ENCODE data around the gene CACNA2D3. TPM values are rescaled to one million over a fixed set of nuclear protein-coding genes. Genes with fewer than 3 reads are reported as not detected.

Gene CACNA2D3
- total RNA-seq, 2 experiments from 2014 or later, result not detected

DNA sequence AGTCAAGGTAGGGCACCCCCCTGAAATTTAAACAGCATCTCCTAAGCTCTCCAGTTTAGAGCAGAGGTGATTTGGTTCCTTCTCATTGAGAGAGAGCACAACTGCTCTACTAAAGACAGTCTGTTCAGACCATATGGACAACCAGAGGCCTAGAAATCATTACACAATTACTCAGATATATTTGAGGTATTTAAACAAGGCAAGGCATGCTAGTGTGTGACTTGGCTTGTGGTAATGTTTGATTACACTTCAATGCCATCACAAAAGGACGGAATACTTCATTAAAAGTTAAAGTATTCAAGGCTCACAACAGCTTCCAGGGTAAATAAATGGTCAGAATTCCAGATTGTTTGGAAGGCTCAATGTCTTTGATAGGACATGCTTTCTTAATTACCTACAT is 695.3 kb downstream of the CACNA2D3 start:
- no peaks in the 10 kb centered on the region for H3K36me3 ChIP-seq (ENCODE audit: insufficient read depth, low read length)
- TF ChIP-seq EZH2phosphoT487 (IDR thresholded peaks at IDR 0.05; ENCODE audit: borderline replicate concordance, low read depth, low read length), result no peak
- TF ChIP-seq, protein P1, sequence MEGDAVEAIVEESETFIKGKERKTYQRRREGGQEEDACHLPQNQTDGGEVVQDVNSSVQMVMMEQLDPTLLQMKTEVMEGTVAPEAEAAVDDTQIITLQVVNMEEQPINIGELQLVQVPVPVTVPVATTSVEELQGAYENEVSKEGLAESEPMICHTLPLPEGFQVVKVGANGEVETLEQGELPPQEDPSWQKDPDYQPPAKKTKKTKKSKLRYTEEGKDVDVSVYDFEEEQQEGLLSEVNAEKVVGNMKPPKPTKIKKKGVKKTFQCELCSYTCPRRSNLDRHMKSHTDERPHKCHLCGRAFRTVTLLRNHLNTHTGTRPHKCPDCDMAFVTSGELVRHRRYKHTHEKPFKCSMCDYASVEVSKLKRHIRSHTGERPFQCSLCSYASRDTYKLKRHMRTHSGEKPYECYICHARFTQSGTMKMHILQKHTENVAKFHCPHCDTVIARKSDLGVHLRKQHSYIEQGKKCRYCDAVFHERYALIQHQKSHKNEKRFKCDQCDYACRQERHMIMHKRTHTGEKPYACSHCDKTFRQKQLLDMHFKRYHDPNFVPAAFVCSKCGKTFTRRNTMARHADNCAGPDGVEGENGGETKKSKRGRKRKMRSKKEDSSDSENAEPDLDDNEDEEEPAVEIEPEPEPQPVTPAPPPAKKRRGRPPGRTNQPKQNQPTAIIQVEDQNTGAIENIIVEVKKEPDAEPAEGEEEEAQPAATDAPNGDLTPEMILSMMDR (conservative IDR thresholded peaks at IDR 0.05; ENCODE audit: low read length), result no peak
- BruUV-seq (replicated peaks), result no TSS peak
- no peaks in the 10 kb centered on the region for H4K20me1 ChIP-seq (ENCODE audit: insufficient read depth, low read length)
- H3K4me1 ChIP-seq (ENCODE audit: insufficient read depth, low read length, poor library complexity, severe bottlenecking), result no peaks in the 10 kb centered on the region
- no peak overlapping the region for H2AFZ ChIP-seq (ENCODE audit: low read length)
- no peaks in the 10 kb centered on the region for H3K79me2 ChIP-seq (ENCODE audit: insufficient read depth, low read depth, low read length)
- intact Hi-C loops (cut with micrococcal nuclease; ENCODE audit: unreplicated experiment), result no loop called here
- H3K9me2 ChIP-seq (ENCODE audit: insufficient read depth, low read length), result no peaks in the 10 kb centered on the region
- no peaks in the 10 kb centered on the region for H3K9me3 ChIP-seq (ENCODE audit: low read length)
- H3K4me2 ChIP-seq (ENCODE audit: low read length), result no peak overlapping the region
- ChIA-PET CTCF (ENCODE audit: unreplicated experiment) (no interaction called here), POLR2A (no interaction called here)
- H3K4me3 ChIP-seq (ENCODE audit: low read depth, low read length, poor library complexity, severe bottlenecking), result no peak overlapping the region
- no peak overlapping the region for H3K27ac ChIP-seq (ENCODE audit: low read depth, low read length, poor library complexity, severe bottlenecking)
- no peak for DNase-seq (ENCODE audit: low spot score)

DNA sequence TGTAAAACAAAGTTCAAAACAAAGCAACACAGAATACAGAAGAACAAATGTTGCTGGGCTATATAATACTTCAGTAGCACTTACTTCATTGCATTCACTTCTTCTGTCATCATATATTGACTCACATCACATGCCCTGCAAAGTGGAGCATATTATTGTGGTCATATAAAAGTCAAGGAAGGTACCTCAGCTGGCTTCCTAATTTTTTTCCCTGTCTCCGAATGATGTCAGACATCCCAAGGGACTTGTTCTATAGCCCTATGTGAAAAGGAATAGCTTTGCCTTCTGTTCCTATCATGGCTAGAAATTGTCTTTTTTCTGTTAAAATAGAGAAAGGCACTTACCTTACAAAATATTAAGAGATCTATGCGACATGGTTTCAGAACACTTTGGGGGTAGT is 696.1 kb downstream of the CACNA2D3 start:
- POLR2A ChIA-PET, result no interaction called here
- intact Hi-C loops (cut with micrococcal nuclease; ENCODE audit: unreplicated experiment), result no loop called here
- CTCF ChIA-PET (ENCODE audit: unreplicated experiment), result no interaction called here

DNA sequence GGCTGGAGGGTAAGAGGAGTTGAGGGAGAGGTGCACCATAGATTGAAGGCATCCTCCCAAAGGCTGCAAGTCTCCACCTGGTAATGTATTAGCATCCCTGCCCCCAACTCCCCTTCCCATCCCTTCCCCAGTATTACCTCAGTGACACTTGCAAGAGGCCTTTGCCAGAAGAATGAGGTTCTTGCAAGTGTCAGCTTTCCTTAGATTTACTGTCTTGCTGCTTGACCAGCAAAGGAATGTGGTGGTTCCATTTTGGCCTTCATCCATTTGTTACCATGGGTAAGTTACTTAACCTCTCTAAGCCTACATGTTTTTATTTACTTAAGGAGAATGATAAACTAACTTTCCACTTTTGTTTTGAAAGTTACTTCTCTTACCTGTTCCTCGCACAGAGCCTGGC is 696.6 kb downstream of the CACNA2D3 start:
- H3K9me3 ChIP-seq (ENCODE audit: low read length), result no peaks in the 10 kb centered on the region
- no peak overlapping the region for H2AFZ ChIP-seq (ENCODE audit: low read length)
- no peaks in the 10 kb centered on the region for H3K4me1 ChIP-seq (ENCODE audit: insufficient read depth, low read length, poor library complexity, severe bottlenecking)
- CTCF ChIA-PET (ENCODE audit: unreplicated experiment), result no interaction called here
- no TSS peak for BruUV-seq (replicated peaks)
- no peaks in the 10 kb centered on the region for H3K79me2 ChIP-seq (ENCODE audit: insufficient read depth, low read depth, low read length)
- no peak for TF ChIP-seq EZH2phosphoT487 (IDR thresholded peaks at IDR 0.05; ENCODE audit: borderline replicate concordance, low read depth, low read length)
- TF ChIP-seq, protein P1 (conservative IDR thresholded peaks at IDR 0.05; ENCODE audit: low read length), result no peak
- H3K36me3 ChIP-seq (ENCODE audit: insufficient read depth, low read length), result no peaks in the 10 kb centered on the region
- intact Hi-C loops (cut with micrococcal nuclease; ENCODE audit: unreplicated experiment), result no loop called here
- H3K4me3 ChIP-seq (ENCODE audit: low read depth, low read length, poor library complexity, severe bottlenecking), result no peak overlapping the region
- no peaks in the 10 kb centered on the region for H4K20me1 ChIP-seq (ENCODE audit: insufficient read depth, low read length)
- POLR2A ChIA-PET, result no interaction called here
- no peak for DNase-seq (ENCODE audit: low spot score)
- no peaks in the 10 kb centered on the region for H3K9me2 ChIP-seq (ENCODE audit: insufficient read depth, low read length)
- H3K4me2 ChIP-seq (ENCODE audit: low read length), result no peak overlapping the region
- no peak overlapping the region for H3K27ac ChIP-seq (ENCODE audit: low read depth, low read length, poor library complexity, severe bottlenecking)

More for the DNA sequence above, 696.1 kb downstream of the CACNA2D3 start:
- no peak overlapping the region for H3K27ac ChIP-seq (ENCODE audit: low read depth, low read length, poor library complexity, severe bottlenecking)
- no peaks in the 10 kb centered on the region for H3K9me2 ChIP-seq (ENCODE audit: insufficient read depth, low read length)
- no peaks in the 10 kb centered on the region for H3K9me3 ChIP-seq (ENCODE audit: low read length)
- no peak overlapping the region for H2AFZ ChIP-seq (ENCODE audit: low read length)
- no peak overlapping the region for H3K4me3 ChIP-seq (ENCODE audit: low read depth, low read length, poor library complexity, severe bottlenecking)
- H3K4me2 ChIP-seq (ENCODE audit: low read length), result no peak overlapping the region
- no peaks in the 10 kb centered on the region for H3K36me3 ChIP-seq (ENCODE audit: insufficient read depth, low read length)
- no TSS peak for BruUV-seq (replicated peaks)
- no peaks in the 10 kb centered on the region for H4K20me1 ChIP-seq (ENCODE audit: insufficient read depth, low read length)
- DNase-seq (ENCODE audit: low spot score), result no peak
- TF ChIP-seq, protein P1 (conservative IDR thresholded peaks at IDR 0.05; ENCODE audit: low read length), result no peak
- TF ChIP-seq EZH2phosphoT487 (IDR thresholded peaks at IDR 0.05; ENCODE audit: borderline replicate concordance, low read depth, low read length), result no peak
- no peaks in the 10 kb centered on the region for H3K4me1 ChIP-seq (ENCODE audit: insufficient read depth, low read length, poor library complexity, severe bottlenecking)
- no peaks in the 10 kb centered on the region for H3K79me2 ChIP-seq (ENCODE audit: insufficient read depth, low read depth, low read length)
